HL-60 (cell line): ENCODE measurements around the gene LIPC.

Source experiments
- DNase-seq, 2 experiments: peaks; one replicate each; pipeline ENCODE4 v3.0.0-alpha.2; 2010 to 2020; ENCODE audit warnings: low read depth in 1 of 2, low spot score in 1 of 2
- H3K27ac ChIP-seq: fragments of 250-450 bp; sonication (Bioruptor Pico); replicated peaks from 2 replicates; pipeline ENCODE4 v1.5.1; 2020; ENCODE audit warnings: mild to moderate bottlenecking, moderate library complexity
- H3K27me3 ChIP-seq: fragments of 250-450 bp; sonication (Bioruptor Pico); 2 replicates; pipeline ENCODE4 v1.5.1; 2021; ENCODE audit warnings: mild to moderate bottlenecking, moderate library complexity; ENCODE audit not compliant: insufficient read depth, poor library complexity, severe bottlenecking
- H3K4me3 ChIP-seq: replicated peaks from 2 replicates; pipeline ENCODE4 v1.5.1; 2011; ENCODE audit warnings: mild to moderate bottlenecking, control low read depth, low read length; ENCODE audit not compliant: insufficient read depth
- GABPA ChIP-seq: IDR thresholded peaks from 2 replicates; pipeline ENCODE4 v1.6.1; 2012; ENCODE audit warnings: low read depth
- POLR2AphosphoS5 ChIP-seq: IDR thresholded peaks from 2 replicates; pipeline ENCODE4 v1.6.1; 2012; ENCODE audit warnings: low read depth
- REST ChIP-seq: IDR thresholded peaks from 2 replicates; pipeline ENCODE4 v1.6.1; 2012; ENCODE audit warnings: low read depth; ENCODE audit not compliant: insufficient replicate concordance
- SPI1 ChIP-seq: IDR thresholded peaks from 2 replicates; pipeline ENCODE4 v1.6.1; 2012; ENCODE audit warnings: low read depth, mild to moderate bottlenecking, borderline replicate concordance
- TF ChIP-seq, protein P1 (sequence below): IDR thresholded peaks from one replicate; pipeline ENCODE4 v1.5.1; 2011; ENCODE audit warnings: low read length, control low read depth, inconsistent platforms; ENCODE audit not compliant: insufficient read depth

LIPC gene

DNA sequence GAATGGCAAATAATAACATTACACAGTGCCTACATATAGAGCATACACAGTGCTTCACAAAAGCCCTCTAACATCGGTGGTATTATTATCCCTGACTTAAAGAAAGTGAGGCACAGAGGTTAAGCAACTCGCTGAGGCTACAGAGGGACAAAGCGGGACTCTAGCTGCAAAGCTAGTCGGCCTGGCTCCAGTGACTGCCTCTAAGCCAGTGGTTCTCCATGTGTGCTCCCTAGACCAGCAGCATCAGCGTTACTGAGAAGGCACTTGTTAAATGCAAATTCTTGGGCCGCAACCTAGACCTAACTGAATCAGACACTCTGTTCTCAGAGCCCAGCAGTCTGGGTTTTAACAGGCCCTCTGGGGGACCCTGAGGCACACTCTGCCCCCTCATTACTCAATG is 33.1 kb upstream of the LIPC start:
- H3K27me3 ChIP-seq = no peaks in the 10 kb centered on the region
- no peak overlapping the region for H3K4me3 ChIP-seq
- TF ChIP-seq GABPA = no peak
- no peak for TF ChIP-seq SPI1
- TF ChIP-seq, protein P1, sequence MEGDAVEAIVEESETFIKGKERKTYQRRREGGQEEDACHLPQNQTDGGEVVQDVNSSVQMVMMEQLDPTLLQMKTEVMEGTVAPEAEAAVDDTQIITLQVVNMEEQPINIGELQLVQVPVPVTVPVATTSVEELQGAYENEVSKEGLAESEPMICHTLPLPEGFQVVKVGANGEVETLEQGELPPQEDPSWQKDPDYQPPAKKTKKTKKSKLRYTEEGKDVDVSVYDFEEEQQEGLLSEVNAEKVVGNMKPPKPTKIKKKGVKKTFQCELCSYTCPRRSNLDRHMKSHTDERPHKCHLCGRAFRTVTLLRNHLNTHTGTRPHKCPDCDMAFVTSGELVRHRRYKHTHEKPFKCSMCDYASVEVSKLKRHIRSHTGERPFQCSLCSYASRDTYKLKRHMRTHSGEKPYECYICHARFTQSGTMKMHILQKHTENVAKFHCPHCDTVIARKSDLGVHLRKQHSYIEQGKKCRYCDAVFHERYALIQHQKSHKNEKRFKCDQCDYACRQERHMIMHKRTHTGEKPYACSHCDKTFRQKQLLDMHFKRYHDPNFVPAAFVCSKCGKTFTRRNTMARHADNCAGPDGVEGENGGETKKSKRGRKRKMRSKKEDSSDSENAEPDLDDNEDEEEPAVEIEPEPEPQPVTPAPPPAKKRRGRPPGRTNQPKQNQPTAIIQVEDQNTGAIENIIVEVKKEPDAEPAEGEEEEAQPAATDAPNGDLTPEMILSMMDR = no peak
- no peak for TF ChIP-seq POLR2AphosphoS5
- TF ChIP-seq REST = no peak
- H3K27ac ChIP-seq = no peak overlapping the region
- no peak for DNase-seq

- DNase-seq = no peak
- no peak for TF ChIP-seq SPI1
- TF ChIP-seq GABPA = no peak
- no peak for TF ChIP-seq POLR2AphosphoS5
- Histone ChIP-seq H3K27me3 (no peaks in the 10 kb centered on the region), H3K27ac (no peak overlapping the region), H3K4me3 (no peak overlapping the region)
Measured at GRCh38 chr15:58399739-58400138, 32.1 kb upstream of the LIPC start.

GRCh38 chr15:58401276-58401675 is 30.5 kb upstream of the LIPC start:
- no peak overlapping the region for H3K27ac ChIP-seq
- no peak for TF ChIP-seq GABPA
- TF ChIP-seq SPI1 = no peak
- TF ChIP-seq, protein P1 = no peak
- TF ChIP-seq REST = no peak
- TF ChIP-seq POLR2AphosphoS5 = no peak
- no peak overlapping the region for H3K4me3 ChIP-seq
- no peak for DNase-seq
- H3K27me3 ChIP-seq = no peaks in the 10 kb centered on the region

GRCh38 chr15:58401991-58402649 is 29.7 kb upstream of the LIPC start:
- H3K27ac ChIP-seq = no peak overlapping the region
- TF ChIP-seq, protein P1 = no peak
- TF ChIP-seq REST = no peak
- TF ChIP-seq POLR2AphosphoS5 = no peak
- no peak for TF ChIP-seq SPI1
- TF ChIP-seq GABPA = no peak
- no peak overlapping the region for H3K4me3 ChIP-seq
- no peak for DNase-seq
- no peaks in the 10 kb centered on the region for H3K27me3 ChIP-seq
